ENCODE measurements around the gene ARHGAP42.

GRCh38 chr11:100711984-100712383 is 24.9 kb downstream of the ARHGAP42 start:
- TF ChIP-seq POLR2A (IDR thresholded peaks at IDR 0.05) (no peak), CTCF (IDR thresholded peaks at IDR 0.05) (no peak)

Data from testis (tissue), 2 donors.